CD8-positive, alpha-beta memory T cell (primary cell): ENCODE results near the gene FILIP1L. TPM values are rescaled to one million over a fixed set of nuclear protein-coding genes. Genes with fewer than 3 reads are reported as not detected.

ENCODE experiments used
- CTCF ChIA-PET: fragments of 350-600 bp; sonication (Branson Sonifier 250); formaldehyde crosslinking; loops from one replicate; lab custom pipeline; 2021; ENCODE audit warnings: antibody characterized with exemption; lab: Charles Lee
- POLR2A ChIA-PET: fragments of 350-600 bp; sonication (Branson Sonifier 250); formaldehyde crosslinking; loops from one replicate; lab custom pipeline; 2021; ENCODE audit warnings: antibody characterized with exemption; lab: Charles Lee
- DNase-seq, 5 donors: peaks; one replicate each; pipeline versions ENCODE4 v3.0.0 to v3.0.0-alpha.2; 2020 to 2022; ENCODE audit warnings: mixed read lengths in 1 of 5
- H3K27ac ChIP-seq: one replicate; pipeline ENCODE4 v1.7.0; 2013; ENCODE audit warnings: low read depth, mild to moderate bottlenecking, low read length, moderate library complexity
- H3K27me3 ChIP-seq: 2 replicates; pipeline ENCODE4 v1.7.0; 2013; ENCODE audit warnings: low read length, mild to moderate bottlenecking; ENCODE audit not compliant: insufficient read depth, poor library complexity, severe bottlenecking
- H3K36me3 ChIP-seq: 2 replicates; pipeline ENCODE4 v1.7.0; 2013; ENCODE audit warnings: mild to moderate bottlenecking, low read length, moderate library complexity; ENCODE audit not compliant: insufficient read depth
- H3K4me1 ChIP-seq: 2 replicates; pipeline ENCODE4 v1.7.0; 2013; ENCODE audit warnings: mild to moderate bottlenecking, low read length, moderate library complexity; ENCODE audit not compliant: insufficient read depth
- H3K4me3 ChIP-seq: 2 replicates; pipeline ENCODE4 v1.7.0; 2013; ENCODE audit warnings: mild to moderate bottlenecking, low read length
- H3K9me3 ChIP-seq: 2 replicates; pipeline ENCODE4 v1.7.0; 2013; ENCODE audit warnings: mild to moderate bottlenecking, low read length
- H3K27ac Mint-ChIP-seq, 8 donors: one replicate each; pipeline ENCODE4 v1.8.0; 2020 to 2021; ENCODE audit warnings: mixed read lengths in 8 of 8, mild to moderate bottlenecking in 6 of 8, inconsistent platforms in 3 of 8, moderate library complexity in 3 of 8
- H3K27me3 Mint-ChIP-seq, 2 donors: one replicate each; pipeline ENCODE4 v1.8.0; 2020 to 2021; ENCODE audit warnings: mixed read lengths in 2 of 2, mild to moderate bottlenecking in 1 of 2, moderate library complexity in 1 of 2
- H3K36me3 Mint-ChIP-seq, 3 donors: one replicate each; pipeline ENCODE4 v1.8.0; 2020 to 2021; ENCODE audit warnings: mixed read lengths in 3 of 3, inconsistent platforms in 1 of 3, mild to moderate bottlenecking in 1 of 3
- H3K4me1 Mint-ChIP-seq, 3 donors: one replicate each; pipeline ENCODE4 v1.8.0; 2020 to 2021; ENCODE audit warnings: mixed read lengths in 3 of 3, inconsistent platforms in 1 of 3, mild to moderate bottlenecking in 1 of 3
- H3K4me3 Mint-ChIP-seq, 7 donors: one replicate each; pipeline ENCODE4 v1.8.0; 2020 to 2021; ENCODE audit warnings: mixed read lengths in 7 of 7, mild to moderate bottlenecking in 6 of 7, moderate library complexity in 4 of 7, inconsistent platforms in 2 of 7
- H3K9me3 Mint-ChIP-seq, 5 donors: one replicate each; pipeline ENCODE4 v1.8.0; 2020 to 2022; ENCODE audit warnings: mixed read lengths in 5 of 5, mild to moderate bottlenecking in 3 of 5, moderate library complexity in 2 of 5, inconsistent platforms in 1 of 5
- polyA plus RNA-seq: library from polyadenylated mRNA; unstranded; fragments of 300-500 nt; fragmentation: Illumina TruSeq; gene quantifications from one replicate; pipeline ENCODE4 v1.2.3, GENCODE V29; 2021
- total RNA-seq, 2 experiments: library from RNA; stranded (reverse); gene quantifications; one replicate each; pipeline ENCODE4 v1.2.3, GENCODE V29; 2021

Gene FILIP1L
- total and polyA plus RNA-seq, 3 experiments from 2014 or later: 0.12 to 0.27 (median 0.20) TPM

DNA sequence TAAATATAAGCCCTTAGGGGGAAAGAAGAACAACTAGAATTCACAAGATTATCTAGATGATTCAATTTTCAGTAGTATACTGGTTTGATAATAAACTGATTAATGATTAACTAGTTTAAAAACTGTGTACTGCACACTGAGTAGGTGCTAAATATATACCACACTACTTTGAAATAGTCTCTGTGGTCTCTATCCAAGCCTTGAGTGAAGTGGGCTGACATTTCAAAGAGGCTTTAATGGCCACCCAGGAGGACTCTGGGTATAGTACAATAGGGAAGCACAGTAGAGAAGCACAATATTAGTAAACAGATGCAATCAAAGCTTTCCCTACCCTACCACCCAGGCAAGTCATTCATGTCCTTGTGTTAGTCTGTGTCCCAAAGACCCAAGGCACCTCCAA is 46.7 kb downstream of the FILIP1L start:
- ChIA-PET POLR2A (no interaction called here), CTCF (interaction anchor here (1.5 to 1.9 kb wide), 3 partner anchors 22 to 236 kb away, joined by 5 to 9 read pairs (median 8); partner anchors contain the start of gene TBC1D23)
- H3K27me3 Mint-ChIP-seq: no peaks in the 10 kb centered on the region
- no peaks in the 10 kb centered on the region for H3K36me3 ChIP-seq
- H3K27ac ChIP-seq: no peak overlapping the region
- H3K4me3 ChIP-seq: no peak overlapping the region
- no peaks in the 10 kb centered on the region for H3K9me3 Mint-ChIP-seq
- no peaks in the 10 kb centered on the region for H3K9me3 ChIP-seq
- no peak for DNase-seq
- H3K4me3 Mint-ChIP-seq: no peak overlapping the region
- H3K4me1 ChIP-seq: peaks cover 11% of the 10 kb centered on the region
- H3K27me3 ChIP-seq: no peaks in the 10 kb centered on the region
- peaks cover 11 to 22% (median 15%) of the 10 kb centered on the region in 3 donors for H3K4me1 Mint-ChIP-seq
- no peak overlapping the region for H3K27ac Mint-ChIP-seq
- H3K36me3 Mint-ChIP-seq: no peaks in the 10 kb centered on the region

DNA sequence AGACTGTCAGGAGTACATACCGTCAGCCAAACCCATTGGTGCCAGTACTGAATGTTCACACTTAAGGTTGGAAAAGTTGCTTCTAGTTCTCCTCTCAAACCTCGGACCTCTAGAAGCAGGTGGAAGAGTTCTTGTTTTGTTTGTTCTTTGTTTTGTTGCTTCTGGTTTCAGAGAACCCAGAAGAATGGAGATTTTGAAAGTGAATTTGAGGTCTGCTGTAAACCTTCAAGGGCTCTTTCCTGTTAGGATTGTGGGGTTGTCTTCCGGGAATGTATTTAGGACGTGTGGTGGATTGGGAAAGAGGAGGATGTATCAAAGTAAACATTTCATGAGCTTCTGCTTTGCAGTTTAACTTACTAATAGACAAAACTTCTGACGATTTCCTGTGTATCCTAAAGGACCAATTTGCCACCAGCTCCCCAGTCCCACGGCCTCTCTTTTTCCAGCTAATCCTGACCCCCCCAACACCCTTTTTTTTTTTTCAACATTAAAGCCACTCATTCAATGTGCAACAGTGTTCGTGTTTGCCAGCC is 50.3 kb downstream of the FILIP1L start:
- H3K27me3 ChIP-seq: no peaks in the 10 kb centered on the region
- no peak overlapping the region for H3K4me3 ChIP-seq
- peaks cover 8% of the 10 kb centered on the region for H3K4me1 ChIP-seq
- no peaks in the 10 kb centered on the region for H3K27me3 Mint-ChIP-seq
- no peaks in the 10 kb centered on the region for H3K9me3 ChIP-seq
- H3K36me3 ChIP-seq: no peaks in the 10 kb centered on the region
- H3K9me3 Mint-ChIP-seq: no peaks in the 10 kb centered on the region
- CTCF ChIA-PET: no interaction called here
- H3K4me1 Mint-ChIP-seq: peaks cover 13 to 20% (median 18%) of the 10 kb centered on the region in 3 donors
- POLR2A ChIA-PET: no interaction called here
- peak overlapping the region in 1 of 8 donors; percentile 52 for H3K27ac Mint-ChIP-seq
- no peak for DNase-seq
- no peak overlapping the region for H3K27ac ChIP-seq
- no peak overlapping the region for H3K4me3 Mint-ChIP-seq
- peaks cover 0 to 3% (median 0%) of the 10 kb centered on the region in 3 donors for H3K36me3 Mint-ChIP-seq

GRCh38 chr3:100062665-100063064 is 51.6 kb downstream of the FILIP1L start:
- CTCF ChIA-PET: no interaction called here
- no peak overlapping the region for H3K4me3 ChIP-seq
- H3K4me1 ChIP-seq: peaks cover 5% of the 10 kb centered on the region
- H3K27ac ChIP-seq: no peak overlapping the region
- Mint-ChIP-seq H3K27ac (no peak overlapping the region), H3K9me3 (no peaks in the 10 kb centered on the region), H3K4me1 (peaks cover 10 to 16% (median 14%) of the 10 kb centered on the region in 3 donors), H3K36me3 (peaks cover 0 to 3% (median 0%) of the 10 kb centered on the region in 3 donors), H3K27me3 (no peaks in the 10 kb centered on the region), H3K4me3 (no peak overlapping the region)
- no peaks in the 10 kb centered on the region for H3K36me3 ChIP-seq
- DNase-seq: no peak
- H3K9me3 ChIP-seq: no peaks in the 10 kb centered on the region
- POLR2A ChIA-PET: no interaction called here
- no peaks in the 10 kb centered on the region for H3K27me3 ChIP-seq

DNA sequence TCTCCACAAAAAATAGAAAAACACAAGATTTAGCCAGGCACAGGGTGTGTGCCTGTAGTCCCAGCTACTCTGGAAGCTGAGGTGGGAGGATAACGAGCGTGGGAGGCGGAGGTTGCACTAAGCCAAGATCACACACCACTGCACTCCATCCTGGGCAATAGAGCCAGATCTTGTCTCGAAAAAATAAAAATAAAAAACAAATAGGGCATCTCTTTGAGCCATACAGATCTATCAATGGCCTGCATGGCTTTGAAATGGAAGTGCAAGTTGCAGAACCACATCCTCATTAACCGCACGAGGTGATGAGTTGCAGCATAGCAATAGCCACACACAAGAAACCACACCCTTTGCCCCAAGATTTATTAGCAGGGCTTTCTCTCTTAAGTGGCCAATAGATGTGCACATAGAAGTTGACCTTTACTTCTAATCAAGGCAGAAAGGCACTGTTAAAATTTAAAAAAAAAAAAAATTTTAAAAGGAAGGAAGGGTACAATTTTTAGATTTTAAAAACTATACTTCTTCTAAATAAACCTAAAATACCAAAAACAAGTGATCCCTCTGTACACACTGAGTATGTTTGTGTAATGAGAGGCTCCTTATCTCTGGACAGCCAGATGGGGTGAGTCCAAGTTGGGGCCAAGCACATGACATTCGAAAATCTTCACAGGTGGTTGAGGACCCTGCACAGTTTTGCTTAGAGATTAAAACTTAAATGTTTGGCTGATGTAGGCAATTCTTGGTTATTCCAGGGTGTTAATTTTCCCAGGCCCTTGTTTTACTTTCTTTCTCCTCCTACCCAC is 53.4 kb downstream of the FILIP1L start:
- H3K9me3 Mint-ChIP-seq: no peaks in the 10 kb centered on the region
- H3K9me3 ChIP-seq: no peaks in the 10 kb centered on the region
- H3K27ac Mint-ChIP-seq: peak overlapping the region in 2 of 8 donors; percentile 37 to 49
- ChIA-PET CTCF (no interaction called here), POLR2A (no interaction called here)
- no peaks in the 10 kb centered on the region for H3K27me3 Mint-ChIP-seq
- H3K27ac ChIP-seq: no peak overlapping the region
- peaks cover 10 to 16% (median 14%) of the 10 kb centered on the region in 3 donors for H3K4me1 Mint-ChIP-seq
- H3K4me1 ChIP-seq: peaks cover 5% of the 10 kb centered on the region
- H3K36me3 ChIP-seq: no peaks in the 10 kb centered on the region
- no peaks in the 10 kb centered on the region for H3K27me3 ChIP-seq
- H3K36me3 Mint-ChIP-seq: peaks cover 0 to 3% (median under 1%) of the 10 kb centered on the region in 3 donors
- no peak overlapping the region for H3K4me3 Mint-ChIP-seq
- no peak overlapping the region for H3K4me3 ChIP-seq
- DNase-seq: no peak

- ChIA-PET CTCF (interaction anchor here (1.3 kb wide), 1 partner anchor 9 kb away, joined by 4 read pairs; no protein-coding TSS in a partner anchor), POLR2A (no interaction called here)
- H3K9me3 ChIP-seq: no peaks in the 10 kb centered on the region
- H3K36me3 Mint-ChIP-seq: peaks cover 0 to 3% (median 2%) of the 10 kb centered on the region in 3 donors
- H3K27ac ChIP-seq: no peak overlapping the region
- H3K4me3 Mint-ChIP-seq: no peak overlapping the region
- peak overlapping the region in 1 of 8 donors; percentile 74 for H3K27ac Mint-ChIP-seq
- H3K4me1 Mint-ChIP-seq: peaks cover 10 to 16% (median 14%) of the 10 kb centered on the region in 3 donors
- H3K27me3 Mint-ChIP-seq: no peaks in the 10 kb centered on the region
- no peak overlapping the region for H3K4me3 ChIP-seq
- no peak for DNase-seq
- H3K4me1 ChIP-seq: peaks cover 5% of the 10 kb centered on the region
- H3K36me3 ChIP-seq: no peaks in the 10 kb centered on the region
- H3K9me3 Mint-ChIP-seq: no peaks in the 10 kb centered on the region
- H3K27me3 ChIP-seq: no peaks in the 10 kb centered on the region
These were observed 54.8 kb downstream of the FILIP1L start for GRCh38 chr3:100059472-100059871.

- DNase-seq: no peak
- Histone ChIP-seq H3K4me1 (peaks cover 5% of the 10 kb centered on the region), H3K4me3 (no peak overlapping the region), H3K27ac (no peak overlapping the region), H3K9me3 (no peaks in the 10 kb centered on the region), H3K36me3 (no peaks in the 10 kb centered on the region), H3K27me3 (no peaks in the 10 kb centered on the region)
- H3K9me3 Mint-ChIP-seq: no peaks in the 10 kb centered on the region
- CTCF ChIA-PET: interaction anchor here (0.9 kb wide), 1 partner anchor 12 kb away, joined by 3 read pairs; no protein-coding TSS in a partner anchor
- H3K4me1 Mint-ChIP-seq: peaks cover 10 to 16% (median 14%) of the 10 kb centered on the region in 3 donors
- no peaks in the 10 kb centered on the region for H3K27me3 Mint-ChIP-seq
- POLR2A ChIA-PET: no interaction called here
- no peak overlapping the region for H3K27ac Mint-ChIP-seq
- no peak overlapping the region for H3K4me3 Mint-ChIP-seq
- H3K36me3 Mint-ChIP-seq: peaks cover 0 to 3% (median 2%) of the 10 kb centered on the region in 3 donors
These were observed 56.4 kb downstream of the FILIP1L start for GRCh38 chr3:100057716-100058575.

GRCh38 chr3:100053951-100054620 is 60.2 kb downstream of the FILIP1L start:
- H3K36me3 ChIP-seq: no peaks in the 10 kb centered on the region
- DNase-seq: no peak
- Mint-ChIP-seq H3K36me3 (peaks cover 0 to 2% (median 0%) of the 10 kb centered on the region in 3 donors), H3K27me3 (no peaks in the 10 kb centered on the region), H3K4me1 (no peaks in the 10 kb centered on the region), H3K27ac (no peak overlapping the region), H3K4me3 (peak overlapping the region in 1 of 7 donors; percentile 14), H3K9me3 (no peaks in the 10 kb centered on the region)
- no peaks in the 10 kb centered on the region for H3K9me3 ChIP-seq
- POLR2A ChIA-PET: no interaction called here
- CTCF ChIA-PET: no interaction called here
- H3K27me3 ChIP-seq: no peaks in the 10 kb centered on the region
- H3K27ac ChIP-seq: no peak overlapping the region
- H3K4me3 ChIP-seq: no peak overlapping the region
- H3K4me1 ChIP-seq: no peaks in the 10 kb centered on the region
